ENCODE measurements around the gene PPM1H. TPM values are rescaled to one million over a fixed set of nuclear protein-coding genes. Genes with fewer than 3 reads are reported as not detected.

PPM1H gene
- total RNA-seq, 1 donor from 2014 or later: 4.5 TPM

DNA sequence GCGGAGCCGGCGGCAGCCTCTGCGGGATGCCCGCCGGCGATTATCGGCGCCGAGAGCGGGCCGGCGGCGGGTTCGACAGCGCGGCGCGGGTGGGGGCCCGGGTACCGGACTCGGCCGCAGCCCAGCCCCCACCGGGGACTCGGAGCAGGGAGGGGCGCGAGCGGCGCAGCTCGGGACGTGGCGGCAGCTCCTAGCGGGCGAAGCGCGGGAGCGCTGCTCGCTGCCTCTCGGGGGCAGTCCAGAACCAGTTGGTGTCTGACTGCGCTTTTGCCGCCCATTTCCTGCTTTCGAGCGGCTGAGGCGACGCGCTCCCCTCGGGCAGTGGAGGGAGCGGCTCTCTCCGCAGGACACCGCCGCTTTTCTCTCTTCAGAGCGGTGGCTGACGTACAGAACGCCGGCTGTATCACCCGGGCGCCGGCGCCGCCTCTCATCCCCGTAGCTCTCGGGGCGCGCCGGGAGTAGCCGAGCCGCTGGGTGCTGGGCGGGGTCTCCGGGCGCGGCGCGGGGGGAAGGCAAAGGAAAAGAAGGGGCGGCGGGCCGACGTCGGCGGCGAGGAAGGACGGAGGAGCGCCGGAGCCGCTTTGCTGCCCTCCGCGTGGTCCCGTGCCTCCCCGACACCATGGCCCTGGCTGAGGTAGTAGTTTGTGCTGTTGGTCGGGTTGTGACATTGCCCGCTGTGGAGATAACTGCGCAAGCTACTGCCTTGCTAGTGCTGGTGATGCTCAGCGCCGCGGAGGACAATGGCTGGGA, 331.7 kb downstream of the PPM1H start:
- DNase-seq: peak; percentile 94

DNA sequence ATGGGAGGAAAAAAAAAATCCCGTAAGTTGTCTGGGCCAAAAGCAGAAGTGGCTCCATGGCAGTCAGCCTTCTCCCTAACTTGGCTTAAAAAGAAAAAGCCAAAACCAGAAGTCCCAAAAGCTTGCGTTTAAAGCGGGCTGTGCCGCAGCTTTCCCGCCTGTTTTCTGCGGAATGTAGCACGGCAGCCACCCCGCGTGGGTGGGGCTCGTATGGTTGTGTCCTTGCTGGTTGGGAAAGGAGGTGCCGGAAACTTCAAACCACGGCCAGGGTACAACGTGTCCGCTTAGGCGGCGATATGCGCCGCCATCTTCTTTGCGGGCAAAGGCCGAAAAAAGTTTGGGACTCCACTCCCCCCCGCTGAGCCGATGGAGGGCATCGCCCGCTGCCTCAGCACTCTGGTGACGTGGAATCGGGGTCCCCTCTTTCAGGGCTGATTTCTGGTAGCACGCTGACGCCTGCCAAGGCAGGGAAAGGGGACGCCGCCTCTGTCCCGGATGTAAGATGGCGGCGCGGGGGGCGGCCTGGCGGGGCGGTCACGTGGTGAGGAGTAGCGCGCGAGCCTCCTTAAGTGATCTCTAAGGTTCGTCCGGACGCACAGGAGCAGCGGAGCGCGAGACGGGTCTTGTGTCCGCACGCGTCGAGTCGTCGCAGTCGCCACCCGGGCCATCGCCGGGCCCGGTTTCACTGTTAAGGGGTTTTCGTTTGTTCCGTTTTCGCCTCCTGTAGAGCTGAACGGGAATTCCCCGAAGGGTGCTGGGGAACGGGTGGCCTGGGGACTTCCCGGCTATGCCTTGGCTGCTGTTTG, 332.5 kb downstream of the PPM1H start:
- peak; percentile 97 for DNase-seq

DNA sequence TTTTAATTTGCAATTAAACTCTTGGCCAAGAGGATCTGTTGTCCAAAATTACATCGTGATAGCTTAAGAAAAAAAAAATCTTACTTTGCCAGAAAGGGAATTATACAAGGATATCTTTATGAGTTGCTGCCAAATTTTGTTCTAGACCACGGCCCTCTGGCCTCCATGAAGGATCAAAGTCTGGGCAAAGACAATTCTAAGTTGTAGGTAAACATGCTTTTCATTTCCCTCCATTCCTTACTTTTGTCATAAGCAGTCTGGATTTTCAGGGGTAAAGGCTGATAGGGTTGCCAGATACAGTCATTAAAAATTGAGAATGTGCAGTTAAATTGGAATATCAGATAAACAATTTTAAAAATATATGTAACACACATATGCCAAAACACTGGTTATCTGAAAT, 333.2 kb downstream of the PPM1H start:
- peak; percentile 40 for DNase-seq

DNA sequence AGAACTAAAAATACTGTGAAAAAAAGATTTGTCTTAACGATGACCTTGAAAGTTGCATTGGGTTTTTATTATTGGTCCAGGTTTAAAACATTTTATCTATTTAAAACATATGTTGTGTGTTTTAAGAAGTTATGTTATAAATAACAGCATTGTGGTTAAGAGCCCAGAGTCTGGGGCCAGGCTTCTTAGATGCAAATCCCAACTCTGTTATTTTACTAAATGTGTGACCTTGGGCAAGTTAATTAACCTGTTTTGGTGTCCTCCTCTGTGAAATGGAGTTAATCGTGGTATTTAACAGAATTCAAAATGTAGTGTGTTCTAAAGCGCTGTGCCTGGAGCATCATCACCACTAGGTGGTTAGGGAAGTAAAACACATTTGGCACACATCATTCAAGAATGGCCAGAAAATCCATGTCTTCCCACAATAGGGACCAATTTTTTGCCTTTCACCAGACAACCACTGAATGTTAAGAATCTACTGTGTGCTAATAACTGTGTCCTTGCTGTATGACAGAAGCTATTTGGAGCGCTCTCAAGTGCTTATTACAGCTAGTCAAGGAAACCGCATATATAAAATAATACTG, 335.0 kb downstream of the PPM1H start:
- no peak for DNase-seq

DNA sequence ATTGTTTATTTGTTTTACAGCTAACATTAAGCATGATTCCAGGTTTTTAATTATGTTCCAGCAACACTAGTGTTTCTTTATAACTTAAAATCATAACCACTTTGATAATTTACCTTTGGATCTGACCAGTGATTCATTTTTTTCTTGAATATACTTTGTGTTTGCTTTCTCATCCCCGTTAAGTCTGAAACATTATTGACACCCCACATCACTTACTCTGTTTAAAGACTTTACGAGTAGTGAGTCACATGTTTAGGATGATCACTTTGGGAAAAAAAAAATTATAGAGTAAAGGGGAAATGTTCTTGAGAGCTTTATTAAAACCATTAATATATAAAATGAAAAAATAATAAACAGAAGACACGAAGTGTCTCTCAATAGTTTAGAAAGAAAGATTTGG, 336.1 kb downstream of the PPM1H start:
- DNase-seq: no peak

DNA sequence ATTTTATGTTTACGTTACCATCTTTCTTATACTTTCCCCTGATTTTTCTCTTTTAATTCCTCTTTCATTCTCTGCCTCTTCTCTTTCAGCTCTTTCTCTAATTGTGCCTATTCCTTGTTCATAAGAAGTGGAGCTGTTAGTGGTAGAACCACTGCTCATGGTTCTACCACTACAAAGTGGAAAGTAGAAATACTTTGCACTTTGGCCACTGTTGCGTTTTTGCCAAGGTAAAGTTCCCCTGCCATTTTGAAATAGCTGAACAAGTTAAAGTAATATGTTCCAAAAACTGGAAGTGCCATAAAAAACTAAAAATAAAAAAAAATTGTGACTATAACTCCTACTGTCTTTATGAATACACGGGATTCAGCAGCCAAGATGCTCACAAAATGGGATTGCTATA, 337.7 kb downstream of the PPM1H start:
- DNase-seq: no peak

Small RNAs within 50 kb of the gene (small RNA-seq; reads per million reads assigned to genes)
- gene MIRLET7I (ENCODE audit: low replicate concordance): 5,252 reads per million, percentile 100 among the genes with 10 or more reads in this experiment
- gene RF00019 (ENCODE audit: low replicate concordance): not detected
- gene RNU1-83P (ENCODE audit: low replicate concordance): 0.10 reads per million

Other genes starting within 250 kb of the PPM1H start
- 27.1 TPM for gene AVPR1A, start 216.1 kb upstream of the PPM1H start, total RNA-seq

Measured in tongue (tissue), 3 donors.